Upper lobe of right lung (tissue), 1 donor: ENCODE results near the gene TCEA3. TPM values are rescaled to one million over a fixed set of nuclear protein-coding genes. Genes with fewer than 3 reads are reported as not detected.

Experiments used
- ATAC-seq: fragments of 200-7000 bp; cut with Tn5 transposase; one replicate; pipeline ENCODE4 v1.9.1; 2020; ENCODE audit warnings: mild to moderate bottlenecking, moderate library complexity
- DNase-seq: peaks from one replicate; pipeline ENCODE4 v3.0.0-alpha.2; 2020
- H3K27ac ChIP-seq: fragments of 200-600 bp; one replicate; pipeline ENCODE4 v1.8.0; 2022
- H3K27me3 ChIP-seq: fragments of 200-600 bp; one replicate; pipeline ENCODE4 v1.8.0; 2022; ENCODE audit warnings: mild to moderate bottlenecking
- H3K36me3 ChIP-seq: fragments of 200-600 bp; one replicate; pipeline ENCODE4 v1.8.0; 2022
- H3K4me1 ChIP-seq: fragments of 200-600 bp; one replicate; pipeline ENCODE4 v1.8.0; 2022
- H3K4me3 ChIP-seq: fragments of 200-600 bp; one replicate; pipeline ENCODE4 v1.8.0; 2022; ENCODE audit warnings: mild to moderate bottlenecking
- H3K9me3 ChIP-seq: fragments of 200-600 bp; one replicate; pipeline ENCODE4 v1.8.0; 2022
- CTCF ChIP-seq: fragments of 200-600 bp; IDR thresholded peaks from one replicate; pipeline ENCODE4 v1.8.0; 2022; ENCODE audit warnings: antibody characterized with exemption
- intact Hi-C: fragments of 100-400 bp; cut with DNase I; formaldehyde crosslinking; loops from one replicate; pipeline ENCODE4 v1.11.0; 2022
- total RNA-seq: library from RNA; stranded (reverse); fragmentation: NEBNext Ultra II Directional; extraction: Animal tissue kit (Norgen Biotek cat#: 25700); gene quantifications from one replicate; pipeline ENCODE4 v1.2.1, GENCODE V29; 2021
- donor health status: DM: no; HTN: yes; CAD: no; lungs with severe emphysema.

Gene TCEA3
- total RNA-seq, 1 donor from 2014 or later = 39.4 TPM

- Histone ChIP-seq H3K4me1 (no peaks in the 10 kb centered on the region), H3K36me3 (peaks cover 21% of the 10 kb centered on the region), H3K27ac (no peak overlapping the region), H3K4me3 (no peak overlapping the region), H3K9me3 (no peaks in the 10 kb centered on the region), H3K27me3 (no peaks in the 10 kb centered on the region)
- DNase-seq = no peak
- TF ChIP-seq CTCF = no peak
- intact Hi-C loops = no loop called here
- ATAC-seq = no peak
Measured at GRCh38 chr1:23430803-23431202, 6.3 kb upstream of the TCEA3 start.

GRCh38 chr1:23428136-23428905 lies 3.8 kb upstream of the TCEA3 start:
- no peak for DNase-seq
- Histone ChIP-seq H3K27me3 (no peaks in the 10 kb centered on the region), H3K4me1 (peaks cover 6% of the 10 kb centered on the region), H3K9me3 (no peaks in the 10 kb centered on the region), H3K27ac (no peak overlapping the region), H3K36me3 (peaks cover 4% of the 10 kb centered on the region), H3K4me3 (no peak overlapping the region)
- ATAC-seq = no peak
- no peak for TF ChIP-seq CTCF
- intact Hi-C loops = no loop called here

GRCh38 chr1:23427550-23427949 lies 3.0 kb upstream of the TCEA3 start:
- intact Hi-C loops = no loop called here
- Histone ChIP-seq H3K36me3 (no peaks in the 10 kb centered on the region), H3K9me3 (no peaks in the 10 kb centered on the region), H3K4me1 (peaks cover 14% of the 10 kb centered on the region), H3K27ac (no peak overlapping the region), H3K27me3 (no peaks in the 10 kb centered on the region), H3K4me3 (no peak overlapping the region)
- DNase-seq (no peak), ATAC-seq (no peak)
- no peak for TF ChIP-seq CTCF

GRCh38 chr1:23426828-23427227 lies 2.3 kb upstream of the TCEA3 start:
- peaks cover 21% of the 10 kb centered on the region for H3K4me1 ChIP-seq
- ATAC-seq (no peak), DNase-seq (no peak)
- H3K27me3 ChIP-seq = no peaks in the 10 kb centered on the region
- TF ChIP-seq CTCF = no peak
- H3K27ac ChIP-seq = no peak overlapping the region
- H3K9me3 ChIP-seq = no peaks in the 10 kb centered on the region
- no peaks in the 10 kb centered on the region for H3K36me3 ChIP-seq
- H3K4me3 ChIP-seq = no peak overlapping the region
- intact Hi-C loops = no loop called here

- Histone ChIP-seq H3K36me3 (no peaks in the 10 kb centered on the region), H3K9me3 (no peaks in the 10 kb centered on the region), H3K27ac (no peak overlapping the region), H3K4me1 (peaks cover 23% of the 10 kb centered on the region), H3K4me3 (peak overlapping the region; percentile 68), H3K27me3 (no peaks in the 10 kb centered on the region)
- ATAC-seq (no peak), DNase-seq (no peak)
- TF ChIP-seq CTCF = no peak
- intact Hi-C loops = no loop called here
Measured at GRCh38 chr1:23425193-23425494, 596 bp upstream of the TCEA3 start.
